Left ventricle myocardium inferior (tissue), 1 donor: ENCODE results near the gene RNF214. TPM values are rescaled to one million over a fixed set of nuclear protein-coding genes. Genes with fewer than 3 reads are reported as not detected.

Experiments used
- DNase-seq: peaks from one replicate; pipeline ENCODE4 v3.0.0-alpha.2; 2020
- H3K27ac ChIP-seq: fragments of 200-600 bp; replicated peaks from 2 replicates; pipeline ENCODE4 v1.8.0; 2021
- H3K27me3 ChIP-seq: fragments of 200-600 bp; 2 replicates; pipeline ENCODE4 v1.8.0; 2021; ENCODE audit warnings: low read depth
- H3K36me3 ChIP-seq: fragments of 200-600 bp; 2 replicates; pipeline ENCODE4 v1.8.0; 2021
- H3K4me1 ChIP-seq: fragments of 200-600 bp; 2 replicates; pipeline ENCODE4 v1.8.0; 2021
- H3K4me3 ChIP-seq: fragments of 200-600 bp; 2 replicates; pipeline ENCODE4 v1.8.0; 2021; ENCODE audit warnings: mild to moderate bottlenecking, moderate library complexity
- H3K9me3 ChIP-seq: fragments of 200-600 bp; replicated peaks from 2 replicates; pipeline ENCODE4 v1.8.0; 2021
- intact Hi-C: fragments of 100-400 bp; cut with micrococcal nuclease; formaldehyde crosslinking; loops from one replicate; pipeline ENCODE4 v1.11.0; 2022
- total RNA-seq: library from RNA; stranded (reverse); fragmentation: NEBNext Ultra II Directional; extraction: Animal tissue kit (Norgen Biotek cat#: 25700); gene quantifications from one replicate; pipeline ENCODE4 v1.2.1, GENCODE V29; 2021
- TF ChIP-seq, protein P1 (sequence below): fragments of 200-600 bp; IDR thresholded peaks from 2 replicates; pipeline ENCODE4 v1.8.0; 2021; ENCODE audit warnings: antibody characterized with exemption, mild to moderate bottlenecking, borderline replicate concordance
- donor health status: DM: no; HTN: yes; CAD: no; lungs with severe emphysema.

RNF214 gene
- total RNA-seq, 1 donor from 2014 or later: 21.1 TPM

- no peaks in the 10 kb centered on the region for H3K27me3 ChIP-seq
- peak overlapping the region; percentile 80 for H3K4me3 ChIP-seq
- no peaks in the 10 kb centered on the region for H3K36me3 ChIP-seq
- TF ChIP-seq, protein P1, sequence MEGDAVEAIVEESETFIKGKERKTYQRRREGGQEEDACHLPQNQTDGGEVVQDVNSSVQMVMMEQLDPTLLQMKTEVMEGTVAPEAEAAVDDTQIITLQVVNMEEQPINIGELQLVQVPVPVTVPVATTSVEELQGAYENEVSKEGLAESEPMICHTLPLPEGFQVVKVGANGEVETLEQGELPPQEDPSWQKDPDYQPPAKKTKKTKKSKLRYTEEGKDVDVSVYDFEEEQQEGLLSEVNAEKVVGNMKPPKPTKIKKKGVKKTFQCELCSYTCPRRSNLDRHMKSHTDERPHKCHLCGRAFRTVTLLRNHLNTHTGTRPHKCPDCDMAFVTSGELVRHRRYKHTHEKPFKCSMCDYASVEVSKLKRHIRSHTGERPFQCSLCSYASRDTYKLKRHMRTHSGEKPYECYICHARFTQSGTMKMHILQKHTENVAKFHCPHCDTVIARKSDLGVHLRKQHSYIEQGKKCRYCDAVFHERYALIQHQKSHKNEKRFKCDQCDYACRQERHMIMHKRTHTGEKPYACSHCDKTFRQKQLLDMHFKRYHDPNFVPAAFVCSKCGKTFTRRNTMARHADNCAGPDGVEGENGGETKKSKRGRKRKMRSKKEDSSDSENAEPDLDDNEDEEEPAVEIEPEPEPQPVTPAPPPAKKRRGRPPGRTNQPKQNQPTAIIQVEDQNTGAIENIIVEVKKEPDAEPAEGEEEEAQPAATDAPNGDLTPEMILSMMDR: no peak
- H3K4me1 ChIP-seq: peaks cover 29% of the 10 kb centered on the region
- no peak overlapping the region for H3K27ac ChIP-seq
- DNase-seq: no peak
- no peaks in the 10 kb centered on the region for H3K9me3 ChIP-seq
- intact Hi-C loops: no loop called here
Observed at GRCh38 chr11:117313828-117314768, 81.6 kb downstream of the RNF214 start.

DNA sequence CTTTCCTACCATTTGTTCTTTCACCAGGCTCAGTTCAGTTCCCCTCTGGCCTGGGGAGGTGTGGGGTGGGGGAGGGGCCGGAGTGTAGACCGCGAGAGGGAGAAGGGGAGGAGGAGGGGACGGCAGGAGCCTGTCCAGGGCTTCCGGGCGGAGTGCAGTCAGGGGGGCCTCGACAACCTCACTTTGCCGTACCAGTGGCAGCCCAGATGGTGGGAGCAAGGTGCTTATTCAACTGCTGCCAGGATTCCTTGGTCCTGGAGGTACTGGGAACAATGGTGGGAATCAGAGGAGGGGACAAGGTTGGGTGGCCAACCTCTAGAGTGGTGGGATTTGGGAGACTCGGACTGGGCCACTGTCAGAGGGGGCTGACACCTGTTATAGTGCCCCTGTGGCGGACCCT, 82.4 kb downstream of the RNF214 start:
- H3K4me3 ChIP-seq: peak overlapping the region; percentile 80
- H3K27ac ChIP-seq: no peak overlapping the region
- no peak for DNase-seq
- peaks cover 29% of the 10 kb centered on the region for H3K4me1 ChIP-seq
- no peaks in the 10 kb centered on the region for H3K9me3 ChIP-seq
- TF ChIP-seq, protein P1: no peak
- intact Hi-C loops: no loop called here
- H3K27me3 ChIP-seq: no peaks in the 10 kb centered on the region
- H3K36me3 ChIP-seq: no peaks in the 10 kb centered on the region

- TF ChIP-seq, protein P1: no peak
- Histone ChIP-seq H3K4me3 (peak overlapping the region; percentile 80), H3K27me3 (no peaks in the 10 kb centered on the region), H3K36me3 (no peaks in the 10 kb centered on the region), H3K27ac (peak overlapping the region; percentile 79), H3K9me3 (no peaks in the 10 kb centered on the region), H3K4me1 (peaks cover 29% of the 10 kb centered on the region)
- no peak for DNase-seq
- intact Hi-C loops: no loop called here
Observed at GRCh38 chr11:117315285-117316196, 83.1 kb downstream of the RNF214 start.

DNA sequence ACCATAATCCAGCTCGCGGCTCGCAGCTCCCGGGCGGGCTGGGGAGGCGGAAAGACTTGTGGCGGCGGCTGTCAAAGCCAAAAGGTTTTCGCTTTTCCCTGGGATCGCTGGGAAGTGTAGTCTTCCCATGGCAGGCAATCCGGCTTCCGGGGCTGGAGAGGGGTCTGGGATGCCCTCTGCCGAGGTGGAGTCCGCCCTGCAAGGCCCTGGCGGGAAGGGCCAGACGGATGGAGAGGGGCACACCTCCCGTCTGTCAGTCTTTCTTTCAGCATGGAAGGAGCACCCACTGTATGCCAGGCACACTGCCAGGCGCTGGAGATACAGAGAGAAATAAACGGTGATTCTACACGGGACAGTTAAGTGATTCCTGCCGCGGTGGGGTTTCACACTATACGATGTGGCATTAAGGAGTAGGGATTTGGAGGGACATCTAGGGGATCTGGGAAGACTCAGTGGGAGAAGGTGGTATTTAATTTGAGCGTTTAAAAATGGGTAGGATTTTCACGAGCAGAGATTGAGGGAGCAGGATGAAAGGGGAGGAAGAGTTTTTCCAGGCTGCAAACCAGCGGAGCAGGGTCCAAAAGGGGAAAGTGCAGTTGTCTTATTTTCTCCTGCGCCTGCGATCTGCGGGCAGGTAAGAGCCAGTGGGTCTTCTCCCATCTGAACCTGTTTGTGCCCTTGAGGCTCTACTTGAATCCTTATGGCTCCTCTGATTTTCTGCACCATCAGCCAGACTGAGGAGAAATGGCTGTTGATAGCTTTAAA, 83.9 kb downstream of the RNF214 start, which contains the start of gene BACE1:
Gene BACE1 (minus strand): TSS at position 60 of the 765 bp plus-strand sequence. CDS start 461 bp downstream, outside the sequence.
- Histone ChIP-seq H3K27ac (peak within 1 kb of the TSS; percentile 79), H3K4me3 (peak within 1 kb of the TSS; percentile 80), H3K4me1 (peaks cover 29% of the 10 kb centered on the region), H3K9me3 (no peaks in the 10 kb centered on the region), H3K27me3 (no peaks in the 10 kb centered on the region), H3K36me3 (no peaks in the 10 kb centered on the region)
- DNase-seq: peak; percentile 84
- intact Hi-C loops: no loop called here
- TF ChIP-seq, protein P1: peak; percentile 45

- Histone ChIP-seq H3K9me3 (no peaks in the 10 kb centered on the region), H3K27ac (no peak overlapping the region), H3K4me3 (no peak overlapping the region), H3K27me3 (no peaks in the 10 kb centered on the region), H3K36me3 (no peaks in the 10 kb centered on the region), H3K4me1 (peaks cover 29% of the 10 kb centered on the region)
- no peak for DNase-seq
- TF ChIP-seq, protein P1: no peak
- intact Hi-C loops: no loop called here
Observed at GRCh38 chr11:117318738-117319137, 86.3 kb downstream of the RNF214 start.
